SW480 (cell line): Measurements from ENCODE around the gene PTGES2.
A peak's percentile ranks its signal among the peaks of the same experiment; 100 is the strongest.
"Not testable (repeated sequence)": the region's sequence is repeated elsewhere in the genome, so short reads cannot be mapped to it uniquely, and the experiment has no call there.

Experiments
- DNase-seq: peaks from one replicate; pipeline ENCODE4 v3.0.0-alpha.2; 2016; ENCODE audit warnings: low spot score

The PTGES2 gene

DNA sequence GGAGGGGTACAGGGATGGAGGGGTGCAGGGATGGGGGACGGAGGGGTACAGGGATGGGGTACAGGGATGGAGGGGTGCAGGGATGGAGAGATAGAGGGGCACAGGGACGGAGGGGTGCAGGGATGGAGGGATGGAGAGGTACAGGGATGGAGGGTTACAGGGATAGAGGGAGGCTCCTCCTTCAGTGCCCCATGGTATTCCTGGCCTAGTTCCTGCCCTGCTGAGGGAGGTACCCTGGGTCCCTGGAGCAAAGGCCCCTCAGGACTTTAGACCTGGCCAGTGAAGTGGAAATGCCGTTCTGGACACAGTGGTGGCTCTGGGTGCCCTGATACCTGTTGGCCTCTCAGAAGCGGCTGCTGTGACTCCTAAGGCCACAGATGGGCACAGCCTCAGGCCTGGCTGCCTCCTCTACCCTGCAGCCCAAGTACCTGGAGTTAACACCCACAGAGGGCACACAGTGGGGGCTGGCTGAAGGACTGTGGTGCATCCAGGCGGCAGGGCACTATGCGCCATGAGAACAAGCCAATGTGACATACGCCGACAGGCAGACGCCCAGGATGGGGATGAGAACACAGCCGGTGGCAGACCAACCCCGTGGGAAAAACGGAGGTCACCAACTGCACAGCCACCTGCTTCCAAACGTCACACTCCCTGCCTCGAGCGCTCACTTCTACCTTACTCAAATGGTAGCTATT, 8.4 kb downstream of the PTGES2 start:
- no peak for DNase-seq

DNA sequence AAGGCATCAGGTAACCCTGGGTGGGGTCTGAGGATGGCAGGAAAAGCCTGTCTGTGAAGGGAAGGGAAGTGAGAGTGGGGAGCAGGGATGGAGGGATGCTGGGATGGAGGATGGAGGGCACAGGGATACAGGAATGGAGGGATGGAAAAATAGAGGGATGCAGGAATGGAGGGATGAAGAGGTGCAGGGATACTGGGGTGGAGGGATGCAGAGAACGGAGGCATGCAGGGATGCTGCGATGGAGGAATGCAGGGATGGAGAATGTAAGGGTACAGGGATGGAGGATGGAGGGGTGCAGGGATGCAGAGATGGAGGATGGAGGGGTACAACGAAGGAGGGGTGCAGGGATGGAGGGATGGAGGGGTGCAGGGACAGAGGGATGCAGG, 9.1 kb downstream of the PTGES2 start:
- DNase-seq = no peak

DNA sequence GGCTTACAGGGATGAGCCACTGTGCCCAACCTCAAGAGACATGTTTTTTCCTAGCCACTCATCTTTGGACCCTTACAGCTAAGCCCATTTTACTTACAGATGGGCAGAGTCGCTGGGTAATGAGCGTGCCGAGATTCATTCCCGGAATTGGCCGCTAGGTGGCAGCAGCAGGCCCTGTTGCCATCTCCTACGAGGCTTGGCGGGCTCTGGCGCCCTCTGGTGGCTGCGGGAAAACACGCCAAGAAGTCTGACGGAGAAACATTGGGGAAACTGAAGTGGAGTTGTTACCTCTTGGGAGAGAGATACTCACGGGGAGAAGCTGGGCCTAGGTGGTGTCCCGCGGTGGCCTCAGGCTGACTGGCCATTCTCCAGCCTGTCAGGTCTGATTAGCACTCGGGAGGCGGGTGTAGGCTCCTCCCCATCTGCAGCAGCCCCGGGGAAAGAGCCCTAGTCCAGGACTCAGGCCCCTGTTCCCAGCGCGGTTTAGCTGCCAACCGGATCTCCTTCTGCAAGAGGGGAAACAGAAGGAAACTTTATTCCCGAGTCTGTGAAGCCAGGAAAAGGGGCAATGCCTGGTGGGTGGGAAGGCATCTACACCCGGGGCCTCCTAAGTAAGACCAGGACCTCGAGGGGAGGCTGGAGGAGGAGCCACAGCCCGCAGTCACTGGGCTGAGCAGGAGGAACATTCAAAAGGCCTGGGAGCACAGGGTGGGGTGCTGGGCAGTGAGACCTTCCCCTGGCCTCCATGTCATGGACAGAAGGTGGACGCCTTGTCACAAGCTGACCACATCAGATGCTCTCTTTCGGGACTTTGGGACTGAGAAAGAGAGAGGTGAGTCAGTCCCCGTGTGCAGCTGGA, 9.7 kb downstream of the PTGES2 start:
- peak; percentile 75 for DNase-seq

DNA sequence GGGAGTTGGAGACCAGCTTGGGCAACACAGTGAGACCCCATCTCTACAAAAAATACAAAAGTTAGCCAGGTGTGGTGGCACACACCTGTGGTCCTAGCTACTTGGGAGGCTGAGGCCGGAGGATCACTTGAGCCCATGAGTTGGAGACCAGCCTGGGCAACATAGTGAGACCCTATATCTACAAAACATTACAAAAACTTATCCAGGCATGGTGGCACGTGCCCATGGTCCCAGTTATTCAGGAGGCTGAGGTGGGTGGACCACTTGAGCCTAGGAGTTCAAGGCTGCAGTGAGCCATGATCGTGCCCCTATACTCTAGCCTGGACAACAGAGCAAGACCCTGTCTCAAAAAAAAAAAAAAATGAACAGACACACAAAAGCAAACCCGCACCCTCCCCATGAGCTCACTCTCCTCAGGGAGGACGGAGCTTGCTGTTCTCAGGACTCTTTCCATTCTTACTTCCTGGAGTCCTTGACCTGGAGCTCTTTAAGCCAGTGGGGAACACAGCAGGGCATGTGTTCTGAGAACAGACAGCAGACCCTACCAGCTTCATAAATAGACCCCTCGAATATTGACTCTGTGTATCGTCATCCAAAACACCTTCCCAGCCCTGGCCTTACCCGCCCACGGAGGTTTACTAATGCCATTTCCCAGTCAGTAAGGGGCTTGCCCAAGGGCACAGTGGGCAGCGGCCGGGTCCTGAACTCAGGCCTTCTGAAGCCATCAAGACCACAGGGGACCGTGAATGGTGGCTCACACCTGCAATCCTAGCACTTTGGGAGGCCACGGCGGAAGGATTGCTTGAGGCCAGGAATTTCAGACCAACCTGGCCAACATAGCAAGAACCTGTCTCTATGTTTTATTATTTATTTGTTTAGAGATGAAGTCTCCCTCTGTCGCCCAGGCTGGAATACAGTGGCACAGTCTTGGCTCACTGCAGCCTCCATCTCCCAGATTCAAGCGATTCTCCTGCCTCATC, 11.1 kb downstream of the PTGES2 start:
- DNase-seq = no peak

DNA sequence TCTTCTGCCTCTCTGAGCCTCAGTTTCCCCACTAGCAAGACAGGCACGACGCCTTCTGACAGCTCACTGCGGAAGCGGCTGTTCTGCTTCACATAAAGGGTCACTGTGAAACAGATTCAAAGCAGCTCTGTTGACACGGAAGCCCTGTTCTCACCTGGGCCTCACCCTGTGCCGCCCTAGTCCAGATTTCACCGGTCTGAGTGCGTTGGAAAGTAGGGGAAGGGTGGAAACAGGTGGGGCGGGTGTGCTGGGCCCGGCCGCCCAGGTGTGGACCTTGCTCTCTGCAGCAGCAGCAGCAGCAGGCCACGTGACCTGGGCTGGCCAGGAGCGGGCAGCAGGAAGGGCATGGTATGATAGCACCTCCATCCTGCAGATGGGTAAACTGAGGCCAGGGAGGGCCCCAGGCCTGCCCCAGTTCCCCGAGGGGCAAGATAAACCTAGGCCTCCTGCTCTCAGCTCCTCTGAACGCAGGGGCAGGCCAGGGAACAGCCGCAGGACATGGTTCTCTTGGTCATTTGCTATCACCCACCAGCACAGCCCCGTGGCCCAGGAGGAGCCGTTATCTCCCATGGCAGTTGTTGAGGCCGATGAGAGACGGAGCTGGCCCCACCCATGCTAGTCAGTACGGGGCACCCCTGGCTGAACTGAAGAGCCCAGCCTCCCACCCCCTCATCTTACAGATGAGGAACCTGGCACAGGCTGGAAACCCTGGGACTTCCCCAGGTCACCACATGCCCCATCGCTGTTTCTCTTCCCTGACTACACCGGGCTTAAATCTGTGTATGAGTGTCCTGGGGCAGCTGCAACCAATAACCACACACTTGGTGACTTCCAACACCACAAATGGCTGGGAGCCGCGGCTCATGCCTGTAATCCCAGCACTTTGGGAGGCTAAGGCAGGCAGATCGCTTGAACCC, 12.1 kb downstream of the PTGES2 start:
- peak; percentile 84 for DNase-seq

DNA sequence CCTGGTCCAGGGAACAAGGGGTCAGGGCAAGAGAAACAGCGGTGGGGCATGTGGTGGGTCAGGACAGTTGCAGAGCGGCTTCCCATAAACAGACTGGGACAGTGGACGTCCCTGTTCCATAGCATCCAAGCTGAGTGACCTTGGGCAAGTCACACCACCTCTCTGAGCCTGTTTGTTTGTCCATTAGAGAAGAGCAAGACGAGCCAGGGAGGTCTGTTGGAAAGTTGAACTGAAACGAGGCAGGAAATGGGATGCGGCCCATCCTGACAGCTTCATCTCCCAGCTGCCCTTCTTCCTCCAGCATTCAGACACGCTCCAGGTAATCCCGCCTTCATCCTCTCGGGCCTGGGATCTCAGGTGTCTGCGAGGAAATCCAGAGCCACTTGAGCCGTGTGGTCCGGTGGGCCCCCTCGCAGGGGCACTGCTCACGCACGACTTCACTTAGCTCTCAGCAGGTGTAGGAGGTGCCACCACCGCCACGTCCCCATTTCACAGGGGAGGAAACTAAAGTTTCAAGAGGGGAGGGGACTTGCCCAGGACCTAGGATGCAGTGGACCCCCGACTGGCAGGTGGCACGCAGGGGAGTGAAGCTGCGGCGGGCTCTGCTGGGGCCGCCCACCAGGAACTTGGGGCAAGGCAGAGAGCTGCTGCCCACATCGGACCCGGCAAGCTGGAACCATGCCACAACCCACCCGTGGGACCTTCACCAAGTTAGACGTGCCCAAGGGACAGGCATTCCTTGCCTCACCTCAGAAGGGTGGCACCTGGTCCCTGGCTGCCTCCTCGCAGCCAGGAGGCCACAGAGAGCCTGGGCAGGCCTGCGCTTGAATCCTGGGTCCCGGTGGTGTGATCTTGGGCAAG, 13.0 kb downstream of the PTGES2 start:
- no peak for DNase-seq

DNA sequence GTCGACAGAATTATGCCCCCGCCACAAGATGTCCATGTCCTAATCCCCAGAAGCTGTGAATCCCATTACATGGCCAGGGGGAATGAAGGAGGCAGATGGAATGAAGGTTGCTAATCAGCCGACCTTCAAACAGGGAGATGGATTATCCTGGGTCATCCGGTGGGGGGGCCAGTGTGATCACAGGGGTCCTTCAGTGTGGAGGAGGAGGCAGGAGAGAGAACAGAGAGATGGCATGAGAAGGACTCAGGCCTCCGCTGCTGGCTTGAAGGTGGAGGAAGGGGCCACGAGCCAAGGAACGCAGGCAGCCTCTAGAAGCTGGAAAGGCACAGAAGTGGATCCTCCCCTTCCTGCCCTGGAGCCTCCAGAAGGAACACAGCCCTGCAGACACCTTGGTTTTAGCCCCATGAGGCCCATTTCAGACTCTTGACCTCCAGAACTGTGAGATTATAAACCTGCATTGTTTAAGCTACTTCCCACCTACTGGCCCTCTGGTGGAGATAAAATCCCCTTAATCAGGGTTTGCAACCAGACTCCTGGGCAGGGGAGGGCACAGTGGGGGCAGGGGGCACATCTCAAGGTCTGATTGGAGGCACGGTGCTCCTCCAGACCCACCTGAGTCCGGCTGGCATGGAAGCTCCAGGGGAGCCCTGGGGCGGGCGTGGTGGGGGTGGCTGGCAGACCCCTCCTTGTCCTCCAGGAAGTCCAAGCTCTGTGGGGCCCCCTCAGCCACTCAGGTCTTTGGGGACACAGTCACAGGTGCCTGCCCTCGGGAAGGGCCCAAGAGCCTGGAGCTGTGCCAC, 13.8 kb downstream of the PTGES2 start:
- DNase-seq = no peak

DNA sequence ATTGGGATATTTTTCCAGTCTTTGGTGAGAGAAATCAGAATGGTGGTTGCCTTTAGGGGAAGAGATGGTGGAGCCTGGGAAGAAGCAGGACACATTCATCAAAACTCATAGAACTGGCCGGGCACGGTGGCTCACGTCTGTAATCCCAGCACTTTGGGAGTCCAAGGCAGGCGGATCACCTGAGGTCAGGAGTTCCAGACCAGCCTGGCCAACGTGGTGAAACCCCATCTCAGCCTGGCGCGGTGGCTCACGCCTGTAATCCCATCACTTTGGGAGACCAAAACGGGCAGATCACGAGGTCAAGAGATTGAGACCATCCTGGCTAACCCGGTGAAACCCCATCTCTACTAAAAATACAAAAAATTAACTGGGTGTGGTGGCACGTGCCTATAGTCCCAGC, 15.8 kb downstream of the PTGES2 start:
- not testable (repeated sequence) for DNase-seq

DNA sequence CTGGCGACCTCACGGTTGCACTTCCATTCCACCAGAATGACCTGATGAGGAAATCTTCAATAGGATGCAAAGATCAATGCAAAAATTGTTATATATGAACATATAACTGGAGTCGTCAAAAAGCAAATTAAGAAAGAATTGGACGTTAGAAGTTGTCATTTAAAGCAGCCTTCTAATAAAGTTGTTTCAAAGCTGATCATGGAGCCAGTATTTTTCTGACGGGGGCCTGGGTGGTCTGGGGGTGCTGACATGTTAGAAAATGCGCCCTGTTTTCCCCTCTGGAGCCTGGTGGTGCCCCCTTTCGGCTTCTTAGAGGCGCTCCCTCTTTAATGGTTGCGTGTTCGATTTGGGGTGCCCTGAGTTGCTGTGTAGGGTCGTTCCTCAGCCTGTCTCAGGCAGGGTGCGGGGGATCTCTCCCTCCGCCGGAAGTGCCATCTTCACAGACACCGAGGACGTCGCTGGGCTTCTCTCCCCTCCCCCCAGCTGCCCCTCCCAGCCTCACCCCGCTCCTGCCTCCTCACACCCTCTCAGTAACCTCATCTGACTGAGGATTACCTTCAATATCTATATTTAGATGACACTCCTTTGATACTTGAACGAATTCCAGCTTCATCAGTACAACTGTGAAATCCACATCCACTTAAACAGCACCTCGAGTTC, 18.3 kb downstream of the PTGES2 start:
- DNase-seq = no peak

DNA sequence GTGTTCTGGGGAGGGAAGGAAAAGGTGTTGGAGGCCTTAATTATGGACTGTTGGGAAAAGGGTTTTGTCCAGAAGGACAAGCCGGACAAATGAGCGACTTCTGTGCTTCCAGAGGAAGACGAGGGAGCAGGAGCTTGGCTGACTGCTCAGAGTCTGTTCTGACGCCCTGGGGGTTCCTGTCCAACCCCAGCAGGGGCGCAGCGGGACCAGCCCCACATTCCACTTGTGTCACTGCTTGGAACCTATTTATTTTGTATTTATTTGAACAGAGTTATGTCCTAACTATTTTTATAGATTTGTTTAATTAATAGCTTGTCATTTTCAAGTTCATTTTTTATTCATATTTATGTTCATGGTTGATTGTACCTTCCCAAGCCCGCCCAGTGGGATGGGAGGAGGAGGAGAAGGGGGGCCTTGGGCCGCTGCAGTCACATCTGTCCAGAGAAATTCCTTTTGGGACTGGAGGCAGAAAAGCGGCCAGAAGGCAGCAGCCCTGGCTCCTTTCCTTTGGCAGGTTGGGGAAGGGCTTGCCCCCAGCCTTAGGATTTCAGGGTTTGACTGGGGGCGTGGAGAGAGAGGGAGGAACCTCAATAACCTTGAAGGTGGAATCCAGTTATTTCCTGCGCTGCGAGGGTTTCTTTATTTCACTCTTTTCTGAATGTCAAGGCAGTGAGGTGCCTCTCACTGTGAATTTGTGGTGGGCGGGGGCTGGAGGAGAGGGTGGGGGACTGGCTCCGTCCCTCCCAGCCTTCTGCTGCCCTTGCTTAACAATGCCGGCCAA, 19.1 kb downstream of the PTGES2 start:
- no peak for DNase-seq

DNA sequence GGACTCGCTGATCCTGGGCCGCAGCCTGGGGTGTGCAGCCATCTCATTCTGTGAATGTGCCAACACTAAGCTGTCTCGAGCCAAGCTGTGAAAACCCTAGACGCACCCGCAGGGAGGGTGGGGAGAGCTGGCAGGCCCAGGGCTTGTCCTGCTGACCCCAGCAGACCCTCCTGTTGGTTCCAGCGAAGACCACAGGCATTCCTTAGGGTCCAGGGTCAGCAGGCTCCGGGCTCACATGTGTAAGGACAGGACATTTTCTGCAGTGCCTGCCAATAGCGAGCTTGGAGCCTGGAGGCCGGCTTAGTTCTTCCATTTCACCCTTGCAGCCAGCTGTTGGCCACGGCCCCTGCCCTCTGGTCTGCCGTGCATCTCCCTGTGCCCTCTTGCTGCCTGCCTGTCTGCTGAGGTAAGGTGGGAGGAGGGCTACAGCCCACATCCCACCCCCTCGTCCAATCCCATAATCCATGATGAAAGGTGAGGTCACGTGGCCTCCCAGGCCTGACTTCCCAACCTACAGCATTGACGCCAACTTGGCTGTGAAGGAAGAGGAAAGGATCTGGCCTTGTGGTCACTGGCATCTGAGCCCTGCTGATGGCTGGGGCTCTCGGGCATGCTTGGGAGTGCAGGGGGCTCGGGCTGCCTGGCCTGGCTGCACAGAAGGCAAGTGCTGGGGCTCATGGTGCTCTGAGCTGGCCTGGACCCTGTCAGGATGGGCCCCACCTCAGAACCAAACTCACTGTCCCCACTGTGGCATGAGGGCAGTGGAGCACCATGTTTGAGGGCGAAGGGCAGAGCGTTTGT, 19.9 kb downstream of the PTGES2 start:
- DNase-seq = no peak

DNA sequence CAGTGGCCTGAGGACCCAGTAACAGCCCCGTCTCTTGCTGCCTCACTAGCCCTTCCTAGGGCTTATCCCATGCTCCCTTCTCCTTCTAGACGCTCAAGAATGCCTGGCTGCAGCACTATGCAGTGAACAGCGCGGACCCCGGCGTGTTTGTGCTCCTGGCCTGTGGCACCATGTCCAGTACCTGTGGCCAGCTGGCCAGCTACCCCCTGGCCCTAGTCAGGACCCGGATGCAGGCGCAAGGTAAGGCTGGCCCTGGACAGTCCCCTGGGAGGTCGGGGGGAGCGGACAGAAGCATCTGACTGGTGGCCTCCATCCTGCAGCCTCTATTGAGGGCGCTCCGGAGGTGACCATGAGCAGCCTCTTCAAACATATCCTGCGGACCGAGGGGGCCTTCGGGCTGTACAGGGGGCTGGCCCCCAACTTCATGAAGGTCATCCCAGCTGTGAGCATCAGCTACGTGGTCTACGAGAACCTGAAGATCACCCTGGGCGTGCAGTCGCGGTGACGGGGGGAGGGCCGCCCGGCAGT, 20.5 kb downstream of the PTGES2 start:
- no peak for DNase-seq

DNA sequence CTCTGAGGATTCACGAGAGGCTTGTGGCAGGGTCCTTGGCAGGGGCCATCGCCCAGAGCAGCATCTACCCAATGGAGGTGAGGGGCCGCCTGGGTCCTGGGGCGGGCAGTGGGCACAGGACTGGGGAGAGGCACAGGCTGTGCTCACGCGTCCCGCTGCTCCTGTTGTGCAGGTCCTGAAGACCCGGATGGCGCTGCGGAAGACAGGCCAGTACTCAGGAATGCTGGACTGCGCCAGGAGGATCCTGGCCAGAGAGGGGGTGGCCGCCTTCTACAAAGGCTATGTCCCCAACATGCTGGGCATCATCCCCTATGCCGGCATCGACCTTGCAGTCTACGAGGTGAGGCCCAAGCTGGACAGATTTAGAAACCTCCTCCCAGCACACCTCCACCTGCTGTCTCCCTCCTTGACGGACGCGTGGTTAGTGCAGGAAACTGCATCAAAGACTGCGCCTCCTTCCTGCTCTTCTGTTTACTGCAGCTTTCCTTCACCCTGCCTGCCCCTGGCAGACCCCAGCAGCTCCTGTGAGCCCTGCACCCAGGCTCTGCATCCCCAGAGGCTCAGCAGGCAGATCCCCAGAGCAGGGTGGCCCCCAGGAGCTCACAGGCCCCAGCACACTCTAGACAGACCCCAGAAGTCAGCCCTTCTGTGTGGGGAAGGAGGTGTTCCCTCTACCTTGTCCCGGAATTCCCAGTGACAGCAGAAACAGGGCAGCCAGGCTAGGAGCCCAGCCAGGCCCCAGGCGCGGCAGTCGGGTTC, 21.2 kb downstream of the PTGES2 start:
- DNase-seq = no peak

DNA sequence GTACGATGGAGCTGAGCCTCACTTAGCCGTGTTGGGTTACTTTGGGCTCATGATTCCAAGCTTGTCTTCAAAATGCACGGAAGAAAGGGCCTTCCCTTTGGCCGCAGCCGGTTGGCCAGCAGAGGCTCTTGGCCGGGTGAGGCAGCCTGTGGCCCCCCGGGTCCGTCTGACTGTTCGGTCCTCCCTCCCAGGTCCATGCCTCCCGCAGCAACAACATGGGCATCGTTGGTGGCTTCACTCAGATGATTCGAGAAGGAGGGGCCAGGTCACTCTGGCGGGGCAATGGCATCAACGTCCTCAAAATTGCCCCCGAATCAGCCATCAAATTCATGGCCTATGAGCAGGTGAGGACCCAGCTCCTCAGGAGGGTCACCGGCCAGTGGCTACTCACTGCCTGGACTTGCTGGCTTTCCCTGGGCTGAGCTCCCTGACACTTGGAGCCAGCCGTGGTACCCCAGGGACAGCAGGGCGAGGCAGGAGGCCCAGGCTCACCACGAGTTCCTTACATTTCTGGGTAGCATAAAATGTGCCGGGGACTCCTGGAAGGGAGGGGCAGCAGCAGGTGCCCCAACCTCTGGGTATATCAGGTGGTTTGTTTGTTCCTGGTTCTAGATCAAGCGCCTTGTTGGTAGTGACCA, 21.9 kb downstream of the PTGES2 start:
- DNase-seq = no peak

DNA sequence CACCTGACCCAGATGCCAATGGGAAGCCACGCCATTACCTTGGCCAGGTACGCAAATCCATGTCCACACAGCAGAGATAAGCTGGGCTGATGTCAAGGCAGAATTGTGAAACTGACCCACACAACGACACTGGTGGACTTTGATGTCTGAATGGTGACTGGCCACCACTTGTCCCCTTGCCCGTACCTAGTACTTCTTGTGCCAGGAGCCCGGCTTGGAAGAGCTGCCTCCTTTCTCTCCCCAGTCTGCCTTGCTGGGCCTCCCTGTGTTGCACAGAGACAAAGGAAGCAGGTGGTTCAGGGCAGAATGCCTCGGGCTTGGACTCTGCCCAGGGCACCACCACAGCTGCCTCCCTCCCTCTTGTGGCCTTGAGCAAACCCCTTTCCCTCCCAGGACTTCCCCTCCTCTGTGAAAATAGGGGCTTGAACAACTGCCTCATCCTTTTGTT, 23.3 kb downstream of the PTGES2 start:
- DNase-seq = peak; percentile 54

DNA sequence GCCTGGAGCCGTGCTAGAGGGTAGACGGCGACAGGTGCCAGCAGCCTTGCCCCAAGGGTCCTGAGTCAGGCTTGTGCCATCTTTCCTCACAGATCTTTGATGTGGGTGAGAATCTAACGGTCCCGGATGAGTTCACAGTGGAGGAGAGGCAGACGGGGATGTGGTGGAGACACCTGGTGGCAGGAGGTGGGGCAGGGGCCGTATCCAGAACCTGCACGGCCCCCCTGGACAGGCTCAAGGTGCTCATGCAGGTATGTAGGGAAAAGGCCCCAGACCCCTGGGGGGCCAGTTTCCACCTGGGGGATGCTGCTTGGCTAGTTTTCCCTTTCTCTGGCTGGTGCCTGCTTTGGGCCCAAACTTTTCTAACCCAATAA, 24.0 kb downstream of the PTGES2 start:
- DNase-seq = peak; percentile 71
